ENCODE measurements around the gene PACRGL. TPM values are rescaled to one million over a fixed set of nuclear protein-coding genes. Genes with fewer than 3 reads are reported as not detected.

Gene PACRGL
- total and polyA plus RNA-seq, 2 donors from 2014 or later: 11.3 to 22.4 TPM

DNA sequence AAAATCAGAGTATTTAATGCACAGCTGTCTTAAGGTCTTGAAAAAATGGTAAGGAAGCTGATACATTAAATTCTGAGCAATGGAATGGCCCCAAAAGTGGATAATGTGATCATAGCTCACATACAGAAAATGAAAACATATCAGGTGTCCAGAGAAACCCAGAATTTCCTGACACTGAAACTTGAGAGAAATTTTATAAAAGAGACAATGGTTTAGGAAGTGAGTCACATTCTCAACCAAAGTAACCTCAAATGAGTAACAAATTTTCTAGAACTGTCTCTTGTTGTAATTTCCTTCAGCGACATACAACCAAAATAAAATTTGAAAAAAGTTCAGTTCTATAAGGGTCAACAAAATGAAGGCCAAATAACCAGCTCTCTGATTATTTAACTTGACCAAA, 37.4 kb upstream of the PACRGL start:
- Histone ChIP-seq H3K9me3 (ENCODE audit: control insufficient read depth in 2 of 3, insufficient read depth in 1 of 3, low read length in 3 of 3) (no peaks in the 10 kb centered on the region), H3K27me3 (ENCODE audit: control insufficient read depth, insufficient read depth, low read length) (no peaks in the 10 kb centered on the region), H3K36me3 (ENCODE audit: control insufficient read depth in 2 of 3, insufficient read depth in 3 of 3, low read length in 3 of 3) (no peaks in the 10 kb centered on the region), H3K9ac (ENCODE audit: low read length in 3 of 3) (no peak overlapping the region), H3K27ac (ENCODE audit: low read depth in 2 of 2, low read length in 2 of 2) (no peak overlapping the region), H3K4me1 (ENCODE audit: control insufficient read depth in 2 of 3, insufficient read depth in 2 of 3, low read depth in 1 of 3, low read length in 3 of 3) (no peaks in the 10 kb centered on the region), H3K4me3 (ENCODE audit: low read length in 3 of 3) (no peak overlapping the region)
- TF ChIP-seq, protein P1, sequence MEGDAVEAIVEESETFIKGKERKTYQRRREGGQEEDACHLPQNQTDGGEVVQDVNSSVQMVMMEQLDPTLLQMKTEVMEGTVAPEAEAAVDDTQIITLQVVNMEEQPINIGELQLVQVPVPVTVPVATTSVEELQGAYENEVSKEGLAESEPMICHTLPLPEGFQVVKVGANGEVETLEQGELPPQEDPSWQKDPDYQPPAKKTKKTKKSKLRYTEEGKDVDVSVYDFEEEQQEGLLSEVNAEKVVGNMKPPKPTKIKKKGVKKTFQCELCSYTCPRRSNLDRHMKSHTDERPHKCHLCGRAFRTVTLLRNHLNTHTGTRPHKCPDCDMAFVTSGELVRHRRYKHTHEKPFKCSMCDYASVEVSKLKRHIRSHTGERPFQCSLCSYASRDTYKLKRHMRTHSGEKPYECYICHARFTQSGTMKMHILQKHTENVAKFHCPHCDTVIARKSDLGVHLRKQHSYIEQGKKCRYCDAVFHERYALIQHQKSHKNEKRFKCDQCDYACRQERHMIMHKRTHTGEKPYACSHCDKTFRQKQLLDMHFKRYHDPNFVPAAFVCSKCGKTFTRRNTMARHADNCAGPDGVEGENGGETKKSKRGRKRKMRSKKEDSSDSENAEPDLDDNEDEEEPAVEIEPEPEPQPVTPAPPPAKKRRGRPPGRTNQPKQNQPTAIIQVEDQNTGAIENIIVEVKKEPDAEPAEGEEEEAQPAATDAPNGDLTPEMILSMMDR (IDR thresholded peaks at IDR 0.05; ENCODE audit: borderline replicate concordance, extremely low read depth, insufficient read depth): no peak
- intact Hi-C loops (cut with DNase I): no loop called here
- no peak for DNase-seq
- FAIRE-seq: no peak

DNA sequence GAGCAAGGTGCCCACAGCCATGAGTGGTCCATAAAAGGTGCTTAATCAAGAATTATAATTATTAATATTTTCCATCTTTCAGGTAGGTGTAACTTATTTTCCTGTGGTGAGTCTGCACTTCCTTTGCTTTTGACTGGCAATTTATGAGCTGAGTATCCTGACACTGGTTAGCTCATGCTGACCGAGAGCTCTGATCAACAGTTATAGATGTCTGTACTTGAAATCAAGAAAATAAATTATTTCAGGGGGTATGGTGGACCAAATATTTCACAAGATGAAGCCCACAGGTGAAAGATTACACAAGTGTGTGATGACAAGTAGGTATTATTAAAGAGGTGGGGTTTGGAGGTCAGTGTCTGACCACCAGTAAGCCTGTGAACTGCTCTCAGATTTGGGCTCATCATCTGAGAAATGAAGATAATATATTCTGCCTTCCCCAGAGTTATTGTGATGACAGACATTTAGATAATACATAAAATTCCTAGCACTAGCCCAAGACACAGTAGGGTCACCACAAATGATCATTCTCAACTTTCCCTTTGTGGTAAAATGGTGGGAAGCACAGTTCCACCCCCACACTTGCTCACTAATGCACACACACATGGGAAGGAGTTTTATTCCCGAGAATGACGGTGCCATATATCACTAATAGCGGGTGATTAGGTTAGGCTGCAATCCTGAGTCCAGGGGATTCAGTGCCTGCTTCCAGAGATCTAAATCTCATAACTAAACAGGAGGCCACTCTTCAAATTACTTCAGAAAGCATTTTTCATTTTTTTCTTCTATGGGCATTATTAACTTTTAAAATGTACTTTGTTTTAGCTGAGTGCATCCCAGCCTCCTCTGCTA, 34.0 kb upstream of the PACRGL start:
- Histone ChIP-seq H3K27ac (ENCODE audit: low read depth in 2 of 2, low read length in 2 of 2) (no peak overlapping the region), H3K9me3 (ENCODE audit: control insufficient read depth in 2 of 3, insufficient read depth in 1 of 3, low read length in 3 of 3) (no peaks in the 10 kb centered on the region), H3K4me3 (ENCODE audit: low read length in 3 of 3) (no peak overlapping the region), H3K4me1 (ENCODE audit: control insufficient read depth in 2 of 3, insufficient read depth in 2 of 3, low read depth in 1 of 3, low read length in 3 of 3) (no peaks in the 10 kb centered on the region), H3K9ac (ENCODE audit: low read length in 3 of 3) (no peak overlapping the region), H3K36me3 (ENCODE audit: control insufficient read depth in 2 of 3, insufficient read depth in 3 of 3, low read length in 3 of 3) (no peaks in the 10 kb centered on the region), H3K27me3 (ENCODE audit: control insufficient read depth, insufficient read depth, low read length) (no peaks in the 10 kb centered on the region)
- FAIRE-seq (no peak), DNase-seq (peak in 2 of 5 donors; percentile 27 to 35)
- intact Hi-C loops (cut with DNase I): no loop called here
- TF ChIP-seq, protein P1 (IDR thresholded peaks at IDR 0.05; ENCODE audit: borderline replicate concordance, extremely low read depth, insufficient read depth): no peak

GRCh38 chr4:20672262-20672661, 28.0 kb upstream of the PACRGL start:
- Histone ChIP-seq H3K36me3 (ENCODE audit: control insufficient read depth in 2 of 3, insufficient read depth in 3 of 3, low read length in 3 of 3) (no peaks in the 10 kb centered on the region), H3K9me3 (ENCODE audit: control insufficient read depth in 2 of 3, insufficient read depth in 1 of 3, low read length in 3 of 3) (no peaks in the 10 kb centered on the region), H3K9ac (ENCODE audit: low read length in 3 of 3) (no peak overlapping the region), H3K4me1 (ENCODE audit: control insufficient read depth in 2 of 3, insufficient read depth in 2 of 3, low read depth in 1 of 3, low read length in 3 of 3) (no peaks in the 10 kb centered on the region), H3K27ac (ENCODE audit: low read depth in 2 of 2, low read length in 2 of 2) (no peak overlapping the region), H3K4me3 (ENCODE audit: low read length in 3 of 3) (no peak overlapping the region), H3K27me3 (ENCODE audit: control insufficient read depth, insufficient read depth, low read length) (no peaks in the 10 kb centered on the region)
- DNase-seq: no peak
- TF ChIP-seq, protein P1 (IDR thresholded peaks at IDR 0.05; ENCODE audit: borderline replicate concordance, extremely low read depth, insufficient read depth): no peak
- FAIRE-seq: no peak
- intact Hi-C loops (cut with DNase I): no loop called here
